Mucosa of descending colon (tissue), 3 donors: ENCODE measurements around the gene BPIFB4. TPM values are rescaled to one million over a fixed set of nuclear protein-coding genes. Genes with fewer than 3 reads are reported as not detected.

Experiments
- ATAC-seq: fragments of 200-7000 bp; cut with Tn5 transposase; one replicate; pipeline ENCODE4 v1.9.1; 2020; ENCODE audit warnings: mild to moderate bottlenecking, moderate library complexity
- DNase-seq, 3 donors: peaks; one replicate each; pipeline ENCODE4 v3.0.0-alpha.2; 2020
- H3K36me3 ChIP-seq: fragments of 200-600 bp; one replicate; pipeline ENCODE4 v1.8.0; 2021; ENCODE audit warnings: low read depth, mild to moderate bottlenecking
- H3K4me1 ChIP-seq: fragments of 200-600 bp; one replicate; pipeline ENCODE4 v1.8.0; 2021; ENCODE audit warnings: low read depth, mild to moderate bottlenecking
- H3K4me3 ChIP-seq: fragments of 200-600 bp; one replicate; pipeline ENCODE4 v1.8.0; 2021; ENCODE audit warnings: mild to moderate bottlenecking
- H3K9me3 ChIP-seq: fragments of 200-600 bp; one replicate; pipeline ENCODE4 v1.8.0; 2021; ENCODE audit warnings: mild to moderate bottlenecking
- CTCF ChIP-seq: fragments of 200-600 bp; IDR thresholded peaks from one replicate; pipeline ENCODE4 v1.8.0; 2022; ENCODE audit warnings: antibody characterized with exemption, mild to moderate bottlenecking
- intact Hi-C, 2 donors: fragments of 100-400 bp; cut with DNase I in 1 of 2; cut with micrococcal nuclease in 1 of 2; formaldehyde crosslinking; loops; one replicate each; pipeline versions ENCODE4 v1.11.0 to v1.11.1; 2022; cut with DNase I, micrococcal nuclease
- total RNA-seq, 3 donors: library from RNA; stranded (reverse); fragmentation: NEBNext Ultra II Directional in 2 of 3; extraction: Animal tissue kit (Norgen Biotek cat#: 25700) in 2 of 3; gene quantifications; one replicate each; pipeline versions ENCODE4 v1.2.1 to v1.2.4, GENCODE V29; 2021 to 2023
- donor health status: DM: no; HTN: no; CAD: no; lungs with moderate emphysema.
- donor health status: DM: no; HTN: no; CAD: no.
- donor health status: DM: no; HTN: yes; CAD: no.

The BPIFB4 gene
- total RNA-seq, 3 donors from 2014 or later = not detected

GRCh38 chr20:33131949-33132473 lies 52.6 kb downstream of the BPIFB4 start:
- H3K9me3 ChIP-seq = no peaks in the 10 kb centered on the region
- H3K4me3 ChIP-seq = no peak overlapping the region
- intact Hi-C loops = no loop called here
- ATAC-seq = no peak
- no peaks in the 10 kb centered on the region for H3K36me3 ChIP-seq
- H3K4me1 ChIP-seq = no peaks in the 10 kb centered on the region
- no peak for TF ChIP-seq CTCF
- DNase-seq = no peak

GRCh38 chr20:33132513-33133372 lies 53.3 kb downstream of the BPIFB4 start:
- ATAC-seq (no peak), DNase-seq (no peak)
- intact Hi-C loops = no loop called here
- H3K4me1 ChIP-seq = no peaks in the 10 kb centered on the region
- H3K4me3 ChIP-seq = no peak overlapping the region
- no peaks in the 10 kb centered on the region for H3K36me3 ChIP-seq
- no peaks in the 10 kb centered on the region for H3K9me3 ChIP-seq
- TF ChIP-seq CTCF = no peak

- no peak for DNase-seq
- Histone ChIP-seq H3K36me3 (no peaks in the 10 kb centered on the region), H3K9me3 (no peaks in the 10 kb centered on the region), H3K4me1 (no peaks in the 10 kb centered on the region), H3K4me3 (no peak overlapping the region)
- intact Hi-C loops = no loop called here
- no peak for ATAC-seq
- no peak for TF ChIP-seq CTCF
Observed at GRCh38 chr20:33133373-33133941, 54.0 kb downstream of the BPIFB4 start.

- Histone ChIP-seq H3K4me1 (no peaks in the 10 kb centered on the region), H3K36me3 (no peaks in the 10 kb centered on the region), H3K9me3 (no peaks in the 10 kb centered on the region), H3K4me3 (no peak overlapping the region)
- DNase-seq = no peak
- TF ChIP-seq CTCF = no peak
- no peak for ATAC-seq
- intact Hi-C loops = no loop called here
Observed at GRCh38 chr20:33137195-33137594, 57.8 kb downstream of the BPIFB4 start.

GRCh38 chr20:33139467-33139866 lies 60.0 kb downstream of the BPIFB4 start:
- intact Hi-C loops = no loop called here
- Histone ChIP-seq H3K4me1 (no peaks in the 10 kb centered on the region), H3K9me3 (no peaks in the 10 kb centered on the region), H3K36me3 (no peaks in the 10 kb centered on the region), H3K4me3 (no peak overlapping the region)
- TF ChIP-seq CTCF = no peak
- DNase-seq (no peak), ATAC-seq (no peak)
